HG02885 (cell line): ENCODE measurements around the gene BCAM.
"Not testable (repeated sequence)": the region's sequence is repeated elsewhere in the genome, so short reads cannot be mapped to it uniquely, and the experiment has no call there.

Source experiments
- ATAC-seq: cut with Tn5 transposase; IDR thresholded peaks from one replicate; pipeline ENCODE4 v1.9.1; 2021; ENCODE audit warnings: mild to moderate bottlenecking; ENCODE audit not compliant: unreplicated experiment, poor library complexity

The BCAM gene

DNA sequence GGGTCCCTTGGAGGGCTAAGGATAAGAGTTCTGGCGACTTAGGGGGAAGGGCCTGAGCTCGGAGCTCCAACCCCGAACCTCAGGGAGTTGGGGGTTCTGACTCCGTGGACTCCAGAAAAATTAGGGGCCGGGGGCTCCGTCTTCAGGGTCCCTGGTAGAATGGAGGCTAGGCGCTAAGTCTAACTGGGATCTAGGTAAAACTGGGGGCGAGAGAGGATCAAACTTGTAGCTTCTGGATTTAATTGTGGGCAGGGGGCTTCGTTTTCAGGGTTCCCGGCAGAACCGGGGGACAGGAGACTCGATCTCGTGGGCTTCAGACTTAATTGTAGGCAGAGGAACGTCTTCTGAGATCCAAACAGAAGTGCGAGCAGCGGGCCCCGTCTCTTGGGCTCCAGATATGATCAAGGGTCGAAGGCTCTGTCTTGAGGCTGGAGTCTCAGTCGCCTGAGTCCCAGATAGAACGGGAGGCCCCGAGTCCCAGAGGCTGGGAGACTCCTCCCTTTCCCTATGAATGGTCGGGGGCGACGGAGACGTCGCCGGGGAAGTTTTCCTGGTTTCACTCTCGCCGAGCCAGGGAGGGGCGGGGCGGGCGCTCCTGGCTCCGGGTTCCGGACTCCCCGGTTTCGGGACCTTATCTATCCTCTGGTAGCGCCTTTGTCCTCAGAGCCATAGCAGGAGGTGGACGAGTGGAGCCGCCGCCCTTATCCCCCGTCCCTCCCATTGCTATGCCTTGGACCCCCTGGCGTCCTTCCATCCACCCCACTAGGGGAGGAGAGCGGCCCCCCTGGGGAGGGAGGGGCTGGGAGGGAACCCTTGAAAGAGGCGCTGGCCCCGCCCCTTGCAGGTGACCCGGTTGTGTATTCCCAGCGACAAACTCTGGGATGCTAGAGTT lies 38.5 kb downstream of the BCAM start:
- ATAC-seq, result no peak

DNA sequence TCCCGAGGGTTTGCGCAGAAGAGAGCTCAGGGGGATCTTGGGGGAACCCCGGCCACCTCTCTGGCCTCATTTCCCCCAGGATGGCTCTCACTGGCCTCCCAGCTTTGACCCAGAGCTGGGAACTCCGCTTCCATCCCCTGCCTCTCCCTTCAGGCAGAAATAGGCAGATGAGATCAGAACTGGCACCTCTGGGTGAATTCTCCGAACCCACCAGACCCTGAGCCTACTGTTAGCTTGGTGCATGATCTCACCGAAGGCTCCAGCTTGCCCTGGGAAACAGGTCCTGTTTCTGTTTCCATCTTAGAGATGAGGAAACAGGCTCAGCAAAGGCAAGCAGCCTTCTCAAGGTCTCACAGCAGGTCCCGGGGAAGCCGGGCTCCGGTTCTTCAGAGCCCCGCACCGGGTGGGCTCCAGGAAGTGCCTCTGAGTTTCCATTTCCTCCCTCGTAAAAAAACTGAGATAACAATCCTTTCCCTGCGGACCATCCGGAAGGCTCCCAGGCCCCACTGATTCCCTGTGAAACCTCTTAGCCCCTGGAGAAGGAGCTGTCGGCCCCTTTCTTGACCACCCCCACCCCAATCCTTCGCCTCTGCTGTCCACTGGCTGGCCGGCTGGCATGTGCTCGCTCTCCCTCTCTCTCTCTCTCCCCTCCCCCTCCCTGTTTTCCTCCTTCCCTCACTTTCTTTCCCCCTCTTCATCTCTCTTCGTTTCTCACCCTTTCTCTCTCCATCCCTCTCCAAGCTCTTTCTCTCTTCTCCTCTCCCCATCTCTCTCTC lies 39.3 kb downstream of the BCAM start:
- no peak for ATAC-seq

DNA sequence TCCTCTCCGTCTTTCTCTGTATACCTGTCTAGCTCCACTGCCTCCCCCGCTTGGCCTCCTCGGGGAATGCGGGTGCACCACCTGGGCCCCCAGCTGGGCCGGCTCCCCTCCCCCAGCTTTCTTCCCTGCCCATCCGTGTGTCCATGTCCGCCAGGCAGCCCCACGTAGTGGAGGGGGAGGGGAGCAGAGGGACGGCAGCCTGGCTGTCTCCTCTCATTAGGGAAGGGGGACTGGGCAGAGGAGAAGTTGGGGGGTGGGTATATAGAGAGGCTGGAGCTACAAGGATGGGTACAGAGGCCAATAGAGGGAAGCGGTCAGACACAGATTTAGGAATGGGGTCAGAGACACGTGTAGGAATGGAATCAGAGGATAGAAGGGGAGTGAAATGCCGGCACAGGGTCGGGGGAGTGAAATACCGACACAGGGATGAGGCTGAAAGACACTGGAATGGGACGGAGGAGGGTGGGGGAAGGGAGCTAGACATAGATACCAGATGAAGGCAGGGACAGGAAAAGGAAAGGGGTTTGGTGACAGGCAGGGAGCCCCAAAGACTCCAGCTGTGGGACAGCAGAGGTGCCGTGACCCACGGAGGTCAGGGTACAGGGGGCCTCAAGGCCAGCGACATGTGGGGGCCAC lies 40.0 kb downstream of the BCAM start:
- no peak for ATAC-seq

DNA sequence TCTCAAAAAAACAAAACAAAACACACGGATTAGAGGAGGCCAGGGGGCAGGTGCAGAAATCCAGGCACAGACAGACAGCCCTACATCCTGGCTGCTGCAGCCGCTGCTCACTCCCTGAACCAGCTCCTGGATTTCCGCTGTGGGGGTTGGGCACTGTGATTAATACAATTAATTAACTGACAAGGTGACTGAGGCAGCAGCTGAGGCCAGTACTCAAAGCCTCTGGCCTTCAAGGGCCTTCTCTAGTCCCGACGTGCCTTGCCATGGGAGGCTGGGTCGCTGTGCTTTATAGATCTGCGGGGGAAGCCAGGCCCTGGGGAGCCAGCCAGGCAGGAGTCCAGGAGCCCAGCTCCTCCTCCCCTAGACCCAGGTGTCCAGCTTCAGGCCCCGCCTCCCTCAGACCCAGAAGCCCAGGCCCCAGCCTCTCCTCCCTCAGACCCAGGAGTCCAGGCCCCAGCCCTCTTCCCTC lies 41.8 kb downstream of the BCAM start:
- no peak for ATAC-seq

DNA sequence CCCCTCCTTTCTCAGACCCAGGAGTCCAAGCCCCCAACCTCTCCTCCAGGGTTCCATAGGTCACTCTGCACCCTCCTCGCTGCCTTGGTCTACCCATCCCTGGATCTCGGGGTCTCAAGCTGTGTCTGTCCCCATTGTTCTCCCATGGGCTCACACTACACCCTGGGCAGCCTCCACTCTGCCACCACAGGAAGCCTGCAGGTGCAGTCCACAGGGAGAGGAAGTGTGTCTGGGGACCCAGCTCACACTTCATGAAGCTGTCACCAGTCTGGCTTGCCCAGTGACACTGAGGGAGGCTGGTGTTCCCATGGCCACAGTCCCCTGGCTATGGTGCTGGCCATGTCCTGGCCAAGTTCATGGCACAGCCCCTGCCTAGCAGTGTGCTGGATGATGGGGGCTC lies 42.5 kb downstream of the BCAM start:
- no peak for ATAC-seq

DNA sequence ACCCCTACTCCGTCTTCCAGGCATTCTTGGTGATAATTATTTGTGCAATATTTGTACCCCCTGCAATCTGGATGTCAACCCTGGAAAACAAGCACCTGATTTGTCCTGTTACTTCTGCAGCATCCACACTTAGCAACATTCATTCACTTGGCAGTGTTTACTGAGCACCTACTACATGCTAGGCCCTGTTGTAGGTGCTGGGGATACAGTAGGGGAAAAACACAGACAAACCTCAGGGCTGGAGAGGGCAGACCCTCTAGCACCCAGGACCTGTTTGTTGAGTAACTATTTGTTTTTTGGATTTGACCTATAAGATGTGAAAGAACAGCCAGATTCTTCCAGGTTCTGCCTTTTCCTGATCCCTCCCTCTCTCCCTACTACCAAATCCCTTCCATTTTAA lies 46.7 kb downstream of the BCAM start:
- no peak for ATAC-seq

DNA sequence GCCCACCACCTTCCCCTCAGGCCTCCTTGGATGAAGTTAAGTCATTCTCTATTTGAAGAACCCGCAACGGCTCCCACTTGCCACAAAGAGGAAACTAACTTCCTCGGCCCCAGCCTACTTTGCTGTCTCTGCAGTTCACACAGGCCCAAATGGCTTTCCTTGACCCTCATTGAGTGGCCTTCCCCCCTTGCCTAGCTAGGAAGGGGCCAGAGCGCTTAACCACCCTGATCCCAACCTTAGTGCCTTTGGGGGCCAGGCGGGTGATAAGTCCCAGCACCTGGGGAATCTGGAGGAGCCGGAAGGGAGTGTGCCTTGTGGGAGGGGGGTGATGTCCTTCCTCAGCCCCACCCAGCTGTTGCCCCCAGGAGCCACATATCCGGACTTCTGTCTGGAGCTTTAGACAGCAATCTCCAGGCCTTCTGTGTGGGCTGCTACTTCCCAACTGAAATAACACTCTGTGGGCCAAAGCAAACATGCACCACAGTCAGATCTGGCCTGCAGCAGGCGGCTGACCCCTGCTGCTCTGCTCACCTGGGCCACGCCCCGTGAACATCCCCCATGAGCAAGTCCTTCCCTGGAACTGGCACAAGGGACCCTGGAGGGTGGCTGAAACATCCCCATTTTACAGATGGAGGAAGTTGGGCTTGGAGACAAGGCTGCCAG lies 47.6 kb downstream of the BCAM start:
- ATAC-seq, result no peak

DNA sequence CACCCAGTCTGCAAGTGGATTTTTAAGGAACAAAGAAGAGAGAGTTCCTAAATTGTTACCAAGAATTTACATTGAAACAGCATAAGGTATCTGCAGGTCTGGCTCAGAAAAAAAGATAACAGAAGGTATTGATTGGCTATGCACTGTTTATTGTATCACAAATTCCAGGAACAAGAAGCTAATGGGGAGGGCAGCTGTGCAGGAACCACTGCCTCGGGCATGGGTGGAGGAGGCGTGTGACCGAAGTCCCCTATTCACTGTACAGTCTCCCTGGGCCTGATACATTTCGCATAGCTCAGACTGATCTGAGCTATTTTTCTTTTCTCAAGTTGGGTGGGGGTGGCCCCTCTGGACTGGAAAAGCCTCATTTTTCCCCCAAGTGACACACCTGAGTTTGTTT lies 48.9 kb downstream of the BCAM start:
- no peak for ATAC-seq

DNA sequence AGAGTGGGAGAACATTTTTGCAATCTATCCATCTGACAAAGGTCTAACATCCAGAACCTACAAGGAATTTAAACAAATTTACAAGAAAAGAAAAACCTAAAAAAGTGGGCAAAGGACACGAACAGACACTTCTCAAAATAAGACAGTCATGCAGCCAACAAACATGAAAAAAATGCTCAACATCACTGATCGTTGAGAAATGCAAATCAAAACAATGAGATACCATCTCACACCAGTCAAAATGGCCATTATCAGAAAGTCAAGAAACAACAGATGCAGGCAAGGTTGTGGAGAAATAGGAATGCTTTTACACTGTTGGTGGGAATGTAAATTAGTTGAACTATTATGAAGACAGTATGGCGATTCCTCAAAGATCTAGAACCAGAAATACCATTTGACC lies 52.7 kb downstream of the BCAM start:
- ATAC-seq, result not testable (repeated sequence)

DNA sequence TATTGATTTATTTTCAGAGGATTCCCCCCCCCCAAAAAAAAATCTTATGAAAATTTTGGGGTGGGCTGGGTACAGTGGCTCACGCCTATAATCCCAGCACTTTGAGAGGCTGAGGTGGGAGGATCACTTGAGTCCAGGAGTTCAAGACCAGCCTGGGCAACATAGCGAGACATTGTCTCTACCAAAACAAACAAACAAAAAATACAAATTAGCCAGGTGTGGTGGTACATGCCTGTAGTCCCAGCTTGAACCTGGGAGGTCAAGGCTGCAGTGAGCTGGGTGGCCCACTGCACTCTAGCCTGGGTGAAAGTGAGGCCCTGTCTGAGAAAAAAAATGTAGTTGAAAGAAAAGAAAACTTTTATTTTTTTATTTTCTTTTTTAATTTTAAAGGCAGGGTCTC lies 55.1 kb downstream of the BCAM start:
- no peak for ATAC-seq

DNA sequence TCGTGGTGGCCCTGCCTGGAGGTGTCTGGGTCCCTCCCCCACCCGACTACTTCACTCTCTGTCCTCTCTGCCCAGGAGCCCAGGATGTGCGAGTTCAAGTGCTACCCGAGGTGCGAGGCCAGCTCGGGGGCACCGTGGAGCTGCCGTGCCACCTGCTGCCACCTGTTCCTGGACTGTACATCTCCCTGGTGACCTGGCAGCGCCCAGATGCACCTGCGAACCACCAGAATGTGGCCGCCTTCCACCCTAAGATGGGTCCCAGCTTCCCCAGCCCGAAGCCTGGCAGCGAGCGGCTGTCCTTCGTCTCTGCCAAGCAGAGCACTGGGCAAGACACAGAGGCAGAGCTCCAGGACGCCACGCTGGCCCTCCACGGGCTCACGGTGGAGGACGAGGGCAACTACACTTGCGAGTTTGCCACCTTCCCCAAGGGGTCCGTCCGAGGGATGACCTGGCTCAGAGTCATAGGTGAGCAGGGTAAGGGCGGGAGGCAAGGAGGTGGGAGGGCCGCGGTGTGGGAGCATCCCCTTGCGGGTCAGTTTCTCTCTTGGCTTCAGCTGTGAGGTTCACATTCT lies 56.4 kb downstream of the BCAM start:
- ATAC-seq, result no peak

DNA sequence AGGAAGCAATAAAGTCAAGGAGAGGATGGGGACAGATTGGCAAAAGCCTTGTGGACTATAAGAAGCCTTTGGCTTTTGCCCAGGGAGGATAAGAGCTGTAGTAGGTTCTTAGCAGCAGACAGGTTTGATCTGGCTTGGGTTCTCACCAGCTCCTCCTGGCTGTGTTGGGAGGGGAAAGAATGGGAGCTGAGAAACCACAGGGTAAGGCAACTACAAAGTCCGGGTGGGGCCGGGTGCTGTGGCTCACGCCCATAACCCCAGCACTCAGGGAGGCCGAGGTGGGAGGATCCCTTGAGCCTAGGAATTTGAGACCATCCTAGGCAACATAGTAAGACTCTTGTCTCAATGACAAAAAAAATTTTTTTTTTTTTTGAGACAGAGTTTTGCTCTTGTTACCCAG lies 57.8 kb downstream of the BCAM start:
- no peak for ATAC-seq

DNA sequence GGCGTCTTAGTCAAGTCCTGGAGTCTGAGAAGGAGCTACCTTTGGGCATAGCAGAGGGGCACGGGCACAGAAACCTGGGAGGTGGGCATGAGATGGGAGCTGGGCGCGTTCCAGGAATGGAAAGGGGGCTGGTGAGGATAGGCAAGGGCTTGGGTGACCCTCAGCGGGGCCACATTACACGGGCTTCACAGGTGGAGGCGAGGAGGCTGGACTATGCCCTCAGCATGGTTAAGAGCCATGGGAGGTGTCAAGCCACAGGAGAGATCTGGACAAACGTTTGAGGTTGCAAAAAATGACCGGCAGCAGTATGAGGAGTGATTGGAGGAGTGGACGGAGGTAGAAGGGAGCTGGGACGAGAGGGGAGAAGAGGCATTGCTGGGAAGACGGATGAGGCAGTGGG lies 58.7 kb downstream of the BCAM start:
- ATAC-seq, result no peak

DNA sequence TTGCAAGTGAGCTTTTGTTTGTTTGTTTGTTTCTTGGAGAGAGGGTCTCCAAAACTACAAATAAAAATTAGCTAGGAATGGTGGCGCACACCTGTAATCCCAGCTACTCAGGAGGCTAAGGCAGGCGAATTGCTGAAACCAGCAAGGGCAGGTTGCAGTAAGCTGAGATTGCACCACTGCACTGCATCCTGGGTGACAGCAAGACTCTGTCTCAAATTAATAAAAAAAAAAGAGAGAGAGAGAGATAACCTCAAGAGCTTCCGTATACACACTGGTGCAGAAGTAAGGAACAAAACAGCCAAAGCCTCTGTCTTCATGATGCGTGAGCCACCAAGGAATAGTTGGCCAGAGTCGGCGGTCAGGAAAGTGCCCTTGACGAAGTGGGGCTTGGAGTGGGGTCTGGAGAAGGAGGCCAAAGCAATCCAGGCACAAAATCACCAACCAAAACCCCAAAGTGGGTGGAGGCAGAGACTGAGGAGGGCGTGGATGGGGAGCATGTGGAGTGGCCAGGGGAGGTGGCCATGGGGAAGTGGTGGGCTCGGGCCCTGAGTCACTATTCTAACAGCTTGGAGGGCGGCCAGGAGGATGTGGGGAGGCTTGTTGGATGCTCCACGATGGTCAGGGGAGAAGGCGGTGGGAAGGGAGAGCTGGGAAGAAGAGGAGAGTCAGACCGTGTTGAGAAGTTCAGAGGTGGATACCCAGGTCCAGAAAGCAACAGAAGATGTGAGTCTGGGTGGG lies 61.0 kb downstream of the BCAM start:
- ATAC-seq, result no peak
